Activated CD4-positive, alpha-beta T cell treated with anti-CD3 and anti-CD28 coated beads, Interleukin-2, amount 10 ng/mL, durations not matched to agents 7 days and 5 days (primary cell): ENCODE data around the gene FAM50B. TPM values are rescaled to one million over a fixed set of nuclear protein-coding genes. Genes with fewer than 3 reads are reported as not detected.

ENCODE experiments used
- CTCF ChIA-PET: fragments of 350-600 bp; sonication (Branson Sonifier 250); formaldehyde crosslinking; loops from one replicate; lab custom pipeline; 2021; ENCODE audit warnings: antibody characterized with exemption; lab: Charles Lee
- POLR2A ChIA-PET: fragments of 350-600 bp; sonication (Branson Sonifier 250); formaldehyde crosslinking; loops from one replicate; lab custom pipeline; 2021; ENCODE audit warnings: antibody characterized with exemption; lab: Charles Lee
- DNase-seq: peaks from one replicate; pipeline ENCODE4 v3.0.0-alpha.2; 2020
- H3K27ac Mint-ChIP-seq: one replicate; pipeline ENCODE4 v1.8.0; 2021; ENCODE audit warnings: mild to moderate bottlenecking, moderate library complexity, mixed read lengths
- H3K27me3 Mint-ChIP-seq: one replicate; pipeline ENCODE4 v1.8.0; 2021; ENCODE audit warnings: mixed read lengths
- H3K36me3 Mint-ChIP-seq: one replicate; pipeline ENCODE4 v1.8.0; 2021; ENCODE audit warnings: low read depth, mixed read lengths
- H3K4me1 Mint-ChIP-seq: one replicate; pipeline ENCODE4 v1.8.0; 2021; ENCODE audit warnings: mixed read lengths
- H3K4me3 Mint-ChIP-seq: one replicate; pipeline ENCODE4 v1.8.0; 2021; ENCODE audit warnings: mild to moderate bottlenecking, moderate library complexity, mixed read lengths
- H3K9me3 Mint-ChIP-seq: one replicate; pipeline ENCODE4 v1.8.0; 2021; ENCODE audit warnings: mixed read lengths
- total RNA-seq, 2 experiments: library from RNA; stranded (reverse); gene quantifications; one replicate each; pipeline ENCODE4 v1.2.3, GENCODE V29; 2021

FAM50B gene
- total RNA-seq, 2 experiments from 2014 or later, result 12.0 to 12.7 TPM

- ChIA-PET CTCF (no interaction called here), POLR2A (interaction anchor here (0.6 kb wide), 1 partner anchor 197 kb away, joined by 3 read pairs; no protein-coding TSS in a partner anchor)
- Mint-ChIP-seq H3K4me1 (no peaks in the 10 kb centered on the region), H3K36me3 (no peaks in the 10 kb centered on the region), H3K4me3 (no peak overlapping the region), H3K27ac (no peak overlapping the region), H3K9me3 (no peaks in the 10 kb centered on the region), H3K27me3 (peaks cover 4% of the 10 kb centered on the region)
- no peak for DNase-seq
Observed at GRCh38 chr6:3809515-3809891, 39.7 kb upstream of the FAM50B start.

DNA sequence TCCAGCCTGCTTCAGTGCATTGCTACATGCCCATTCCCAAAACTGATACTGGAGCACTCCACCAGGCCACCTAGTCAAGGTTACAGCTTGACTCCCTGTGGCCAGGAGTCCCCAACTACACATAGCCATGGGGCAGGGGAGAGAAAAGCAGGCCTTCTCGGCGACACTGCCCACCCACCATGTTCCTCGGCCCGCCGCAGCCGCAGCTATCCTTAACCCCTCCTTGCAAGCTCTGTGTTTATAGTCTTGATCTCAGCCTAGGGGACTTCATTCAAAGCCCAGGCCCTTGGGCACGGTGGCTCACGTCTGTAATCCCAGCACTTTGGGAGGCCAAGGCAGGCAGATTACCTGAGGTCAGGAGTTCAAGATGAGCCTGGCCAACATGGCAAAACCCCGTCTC is 39.2 kb upstream of the FAM50B start:
- CTCF ChIA-PET, result no interaction called here
- no peak overlapping the region for H3K4me3 Mint-ChIP-seq
- POLR2A ChIA-PET, result interaction anchor here (0.6 kb wide), 1 partner anchor 196 kb away, joined by 3 read pairs; no protein-coding TSS in a partner anchor

DNA sequence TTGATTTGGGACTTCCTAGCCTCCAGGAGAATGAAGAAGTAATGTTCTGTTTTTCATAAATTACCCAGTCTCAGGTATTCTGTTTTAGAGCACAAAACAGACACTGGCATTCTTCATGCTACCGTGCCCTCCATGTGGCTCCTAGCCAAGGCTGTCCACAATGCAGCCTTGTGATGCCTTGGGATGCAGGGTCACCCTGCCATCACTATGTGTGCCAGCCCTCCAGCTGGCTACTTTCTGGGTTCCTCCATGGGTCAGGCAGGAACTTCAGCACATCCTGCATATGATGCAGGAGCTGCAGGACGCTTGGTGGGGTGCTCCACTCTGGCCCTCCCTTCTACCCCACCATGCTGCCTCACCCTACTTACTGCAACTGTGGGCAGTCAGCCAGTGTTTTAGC is 38.0 kb upstream of the FAM50B start:
- Mint-ChIP-seq H3K36me3 (no peaks in the 10 kb centered on the region), H3K9me3 (no peaks in the 10 kb centered on the region), H3K27ac (no peak overlapping the region), H3K4me3 (no peak overlapping the region), H3K4me1 (no peaks in the 10 kb centered on the region), H3K27me3 (peaks cover 4% of the 10 kb centered on the region)
- CTCF ChIA-PET, result no interaction called here
- POLR2A ChIA-PET, result no interaction called here
- DNase-seq, result no peak

More for the DNA sequence above, 39.2 kb upstream of the FAM50B start:
- DNase-seq, result no peak
- H3K27ac Mint-ChIP-seq, result no peak overlapping the region
- H3K4me1 Mint-ChIP-seq, result no peaks in the 10 kb centered on the region
- H3K27me3 Mint-ChIP-seq, result peaks cover 4% of the 10 kb centered on the region
- H3K9me3 Mint-ChIP-seq, result no peaks in the 10 kb centered on the region
- no peaks in the 10 kb centered on the region for H3K36me3 Mint-ChIP-seq

GRCh38 chr6:3812596-3812995 is 36.6 kb upstream of the FAM50B start:
- H3K4me3 Mint-ChIP-seq, result no peak overlapping the region
- ChIA-PET POLR2A (no interaction called here), CTCF (no interaction called here)
- peaks cover 4% of the 10 kb centered on the region for H3K27me3 Mint-ChIP-seq
- no peaks in the 10 kb centered on the region for H3K4me1 Mint-ChIP-seq
- no peak for DNase-seq
- no peak overlapping the region for H3K27ac Mint-ChIP-seq
- H3K9me3 Mint-ChIP-seq, result no peaks in the 10 kb centered on the region
- no peaks in the 10 kb centered on the region for H3K36me3 Mint-ChIP-seq

DNA sequence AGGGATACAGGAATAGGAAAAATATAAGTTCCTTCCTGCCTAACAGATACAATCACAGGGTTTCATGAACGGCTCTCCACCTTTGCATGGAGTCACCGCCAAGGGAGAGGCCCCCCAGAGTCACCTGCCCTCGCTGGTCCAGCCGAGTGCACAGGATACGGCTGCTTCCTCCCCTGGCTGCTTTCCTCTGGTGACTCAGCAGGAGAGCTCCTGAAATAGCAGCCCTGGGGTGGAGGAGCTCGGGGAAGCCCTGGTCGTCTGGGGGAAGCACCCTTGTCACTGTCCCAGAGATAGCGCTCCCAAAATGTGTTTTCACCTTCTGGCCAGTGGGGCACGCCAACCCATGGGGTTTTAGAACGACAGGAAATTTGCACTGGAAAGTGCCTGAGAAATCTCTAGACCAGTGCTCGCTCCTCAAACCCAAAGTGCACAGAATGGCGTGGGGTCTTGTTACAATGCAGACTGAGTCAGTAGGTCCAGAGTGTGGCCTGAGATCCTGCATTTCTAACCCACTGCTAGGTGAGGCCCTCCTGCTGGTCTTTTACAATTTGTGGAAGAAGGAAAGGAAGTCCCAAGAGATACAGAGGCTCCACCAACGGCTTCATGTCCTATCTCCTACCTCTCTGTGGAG is 35.9 kb upstream of the FAM50B start:
- H3K4me3 Mint-ChIP-seq, result no peak overlapping the region
- no peaks in the 10 kb centered on the region for H3K36me3 Mint-ChIP-seq
- CTCF ChIA-PET, result no interaction called here
- no peaks in the 10 kb centered on the region for H3K9me3 Mint-ChIP-seq
- peaks cover 4% of the 10 kb centered on the region for H3K27me3 Mint-ChIP-seq
- no peaks in the 10 kb centered on the region for H3K4me1 Mint-ChIP-seq
- POLR2A ChIA-PET, result no interaction called here
- DNase-seq, result no peak
- no peak overlapping the region for H3K27ac Mint-ChIP-seq

DNA sequence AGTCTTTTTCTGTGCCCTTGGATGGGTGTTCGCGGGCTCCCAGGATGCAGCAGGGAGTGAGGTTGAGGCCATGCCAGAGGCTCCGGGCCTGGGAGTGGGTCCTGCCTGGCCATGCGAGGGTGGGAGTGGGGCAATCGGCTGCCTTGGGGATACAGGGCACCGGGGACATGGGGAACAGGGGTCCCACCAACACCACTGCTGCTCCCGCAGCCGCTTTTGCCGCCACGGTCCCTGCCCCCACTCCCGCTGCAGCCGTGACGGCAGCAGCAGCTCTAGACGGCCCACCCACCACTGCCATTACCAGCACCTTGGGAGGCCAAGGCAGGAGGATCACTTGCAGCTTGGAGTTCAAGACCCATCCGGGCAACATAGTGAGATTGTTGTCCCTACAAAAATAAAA is 35.3 kb upstream of the FAM50B start:
- CTCF ChIA-PET, result no interaction called here
- Mint-ChIP-seq H3K4me3 (no peak overlapping the region), H3K27ac (no peak overlapping the region), H3K36me3 (no peaks in the 10 kb centered on the region), H3K27me3 (peaks cover 4% of the 10 kb centered on the region), H3K9me3 (no peaks in the 10 kb centered on the region), H3K4me1 (no peaks in the 10 kb centered on the region)
- POLR2A ChIA-PET, result no interaction called here
- DNase-seq, result no peak

DNA sequence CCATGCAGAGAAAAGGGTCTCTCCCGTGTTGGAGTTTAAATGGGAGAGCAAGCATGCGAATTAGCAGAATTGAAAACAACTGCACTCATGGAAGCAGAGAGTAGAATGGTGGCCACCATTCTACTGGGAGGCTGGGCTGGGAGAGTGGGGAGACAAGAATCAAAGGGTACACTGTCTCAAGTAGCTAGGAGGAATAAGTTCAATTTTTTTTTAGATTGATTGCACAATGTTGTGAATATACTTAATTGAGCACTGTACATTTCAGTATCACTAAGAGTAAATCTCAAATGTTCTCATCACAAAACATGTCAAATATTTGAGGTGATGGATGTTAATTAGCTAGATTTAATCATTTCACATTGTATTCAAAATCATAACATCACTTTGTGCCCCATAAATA is 34.6 kb upstream of the FAM50B start:
- Mint-ChIP-seq H3K36me3 (no peaks in the 10 kb centered on the region), H3K4me3 (no peak overlapping the region), H3K9me3 (no peaks in the 10 kb centered on the region), H3K27ac (no peak overlapping the region), H3K27me3 (peaks cover 4% of the 10 kb centered on the region), H3K4me1 (no peaks in the 10 kb centered on the region)
- CTCF ChIA-PET, result interaction anchor here (1.7 kb wide), 1 partner anchor 12 kb away, joined by 4 read pairs; no protein-coding TSS in a partner anchor
- no peak for DNase-seq
- POLR2A ChIA-PET, result no interaction called here

- CTCF ChIA-PET, result interaction anchor here (1.6 kb wide), 1 partner anchor 33 kb away, joined by 4 read pairs; the partner anchor contains the start of gene FAM50B
- H3K27ac Mint-ChIP-seq, result no peak overlapping the region
Observed at GRCh38 chr6:3816251-3816650, 32.9 kb upstream of the FAM50B start.

DNA sequence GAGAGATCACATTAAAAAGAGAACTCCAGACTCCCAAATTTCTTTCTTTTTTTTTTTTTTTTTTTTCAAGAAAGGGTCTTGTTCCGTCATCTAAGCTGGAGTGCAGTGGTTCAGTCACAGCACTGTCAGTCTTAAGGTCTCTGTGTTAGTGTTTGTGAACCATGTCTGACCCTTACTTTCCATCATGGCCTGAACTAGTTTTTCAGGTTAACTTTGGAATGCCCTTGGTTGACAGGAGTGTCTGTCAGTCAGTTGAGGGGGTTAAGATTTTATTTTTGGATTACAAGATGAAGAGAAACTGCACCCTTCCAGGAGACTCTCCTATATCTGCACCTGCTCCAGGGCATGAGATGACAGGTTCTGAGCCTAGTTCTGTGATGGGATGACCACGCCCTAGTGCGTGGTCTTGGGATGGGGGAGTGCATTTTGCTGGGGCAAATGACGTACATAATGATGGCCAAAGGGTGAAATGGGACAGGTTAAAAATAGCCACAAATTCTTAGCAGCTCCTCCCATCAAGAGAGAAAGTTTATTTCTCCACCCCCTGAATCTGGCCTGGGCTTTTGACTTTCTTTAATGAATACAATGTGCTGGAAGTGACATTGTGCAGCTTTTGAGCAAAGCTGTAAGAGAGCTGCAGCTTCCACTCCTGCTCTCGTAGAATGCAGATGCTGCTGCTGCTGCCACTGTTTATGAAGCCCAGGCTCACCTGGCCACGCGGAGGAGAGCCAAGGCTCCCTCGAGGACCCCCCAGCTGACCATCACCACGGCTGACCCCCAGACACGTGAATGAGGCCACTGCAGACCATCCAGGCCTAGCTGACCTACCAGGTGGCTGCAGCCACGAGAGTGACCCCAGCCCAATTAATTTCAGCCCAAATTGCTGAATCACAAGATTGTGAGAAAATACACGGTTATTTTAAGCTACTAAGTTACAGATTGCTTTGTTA is 29.7 kb upstream of the FAM50B start:
- H3K4me1 Mint-ChIP-seq, result no peaks in the 10 kb centered on the region
- H3K4me3 Mint-ChIP-seq, result no peak overlapping the region
- no peak for DNase-seq
- H3K9me3 Mint-ChIP-seq, result no peaks in the 10 kb centered on the region
- H3K27ac Mint-ChIP-seq, result no peak overlapping the region
- no peaks in the 10 kb centered on the region for H3K27me3 Mint-ChIP-seq
- no peaks in the 10 kb centered on the region for H3K36me3 Mint-ChIP-seq
- CTCF ChIA-PET, result interaction anchor here (0.7 to 0.9 kb wide), 2 partner anchors 202 to 445 kb away, joined by 3 read pairs; no protein-coding TSS in a partner anchor
- POLR2A ChIA-PET, result no interaction called here

More at GRCh38 chr6:3816251-3816650, 32.9 kb upstream of the FAM50B start:
- Mint-ChIP-seq H3K4me3 (no peak overlapping the region), H3K9me3 (no peaks in the 10 kb centered on the region), H3K4me1 (no peaks in the 10 kb centered on the region), H3K27me3 (peaks cover 4% of the 10 kb centered on the region), H3K36me3 (no peaks in the 10 kb centered on the region)
- POLR2A ChIA-PET, result no interaction called here
- DNase-seq, result no peak

GRCh38 chr6:3820563-3820962 is 28.6 kb upstream of the FAM50B start:
- Mint-ChIP-seq H3K9me3 (no peaks in the 10 kb centered on the region), H3K4me1 (no peaks in the 10 kb centered on the region), H3K36me3 (no peaks in the 10 kb centered on the region), H3K27ac (no peak overlapping the region), H3K27me3 (no peaks in the 10 kb centered on the region), H3K4me3 (no peak overlapping the region)
- DNase-seq, result no peak
- ChIA-PET CTCF (no interaction called here), POLR2A (no interaction called here)

- Mint-ChIP-seq H3K9me3 (no peaks in the 10 kb centered on the region), H3K27me3 (no peaks in the 10 kb centered on the region), H3K4me3 (no peak overlapping the region), H3K36me3 (no peaks in the 10 kb centered on the region), H3K27ac (no peak overlapping the region), H3K4me1 (no peaks in the 10 kb centered on the region)
- POLR2A ChIA-PET, result no interaction called here
- CTCF ChIA-PET, result interaction anchor here (1.1 kb wide), 1 partner anchor 25 kb away, joined by 3 read pairs; no protein-coding TSS in a partner anchor
- DNase-seq, result no peak
Observed at GRCh38 chr6:3822747-3823445, 26.3 kb upstream of the FAM50B start.

- no peak for DNase-seq
- no peaks in the 10 kb centered on the region for H3K36me3 Mint-ChIP-seq
- H3K4me1 Mint-ChIP-seq, result no peaks in the 10 kb centered on the region
- ChIA-PET CTCF (interaction anchor here (1.1 kb wide), 1 partner anchor 25 kb away, joined by 3 read pairs; no protein-coding TSS in a partner anchor), POLR2A (no interaction called here)
- H3K9me3 Mint-ChIP-seq, result no peaks in the 10 kb centered on the region
- no peaks in the 10 kb centered on the region for H3K27me3 Mint-ChIP-seq
- H3K4me3 Mint-ChIP-seq, result no peak overlapping the region
- H3K27ac Mint-ChIP-seq, result no peak overlapping the region
Observed at GRCh38 chr6:3823671-3824070, 25.5 kb upstream of the FAM50B start.
